GM12878 (cell line): Measurements from ENCODE around the gene NGB. TPM values are rescaled to one million over a fixed set of nuclear protein-coding genes. Genes with fewer than 3 reads are reported as not detected.

Source experiments
- ATAC-seq: fragments of 200-7000 bp; cut with Tn5 transposase; 3 replicates; pipeline ENCODE4 v1.9.1; 2020; ENCODE audit warnings: mild to moderate bottlenecking, moderate library complexity
- BruUV-seq: library from RNA; stranded (reverse); fragments of 400-500 nt; replicated peaks from 2 replicates; lab custom pipeline; 2021; lab: Mats Ljungman, UMichigan
- CTCF ChIA-PET: fragments of 300-600 bp; sonication (Branson Sonifier 250); formaldehyde crosslinking; extraction: SDS; loops from one replicate; lab custom pipeline; 2021; ENCODE audit warnings: inconsistent platforms; lab: Yijun Ruan, JAX
- POLR2A ChIA-PET: fragments of 350-600 bp; formaldehyde crosslinking; extraction: SDS; loops from one replicate; lab custom pipeline; 2021; ENCODE audit warnings: inconsistent platforms; lab: Charles Lee
- RAD21 ChIA-PET: fragments of 300-600 bp; sonication (Branson Sonifier 250); formaldehyde crosslinking; loops from one replicate; lab custom pipeline; 2023; ENCODE audit warnings: antibody characterized with exemption; ENCODE audit not compliant: unreplicated experiment; lab: Charles Lee
- SMC1A ChIA-PET: fragments of 300-600 bp; sonication (Branson Sonifier 250); formaldehyde crosslinking; loops from one replicate; lab custom pipeline; 2023; ENCODE audit not compliant: unreplicated experiment, uncharacterized antibody; lab: Charles Lee
- DNase-seq: peaks from one replicate; pipeline ENCODE4 v3.0.0-alpha.2; 2011; ENCODE audit warnings: low read depth, low spot score
- FAIRE-seq: peaks from 3 replicates; lab custom pipeline; 2011; peaks lifted over from hg19 to GRCh38; lab: Jason Lieb, UNC
- H2AFZ ChIP-seq: 2 replicates; pipeline ENCODE4 v1.6.0; 2011; ENCODE audit warnings: low read depth, low read length, control low read depth; ENCODE audit not compliant: control insufficient read depth
- H3K27ac ChIP-seq: 2 replicates; pipeline ENCODE4 v1.5.1; 2011; ENCODE audit warnings: control low read depth; ENCODE audit not compliant: control insufficient read depth, insufficient read depth
- H3K27me3 ChIP-seq, 2 experiments: replicated peaks in 1 of 2; 2 replicates each; pipeline versions ENCODE4 v1.6.0 to v1.6.1; 2011; ENCODE audit warnings: low read length in 1 of 2; ENCODE audit not compliant: control insufficient read depth in 2 of 2, insufficient read depth in 2 of 2
- H3K36me3 ChIP-seq, 2 experiments: 2 replicates each; pipeline ENCODE4 v1.5.1; 2011; ENCODE audit warnings: low read length in 1 of 2; ENCODE audit not compliant: control insufficient read depth in 2 of 2, insufficient read depth in 2 of 2
- H3K4me1 ChIP-seq: 2 replicates; pipeline ENCODE4 v1.6.1; 2011; ENCODE audit warnings: mild to moderate bottlenecking, low read length, moderate library complexity, mixed read lengths; ENCODE audit not compliant: control insufficient read depth, insufficient read depth
- H3K4me2 ChIP-seq: 2 replicates; pipeline ENCODE4 v1.6.0; 2011; ENCODE audit warnings: control low read depth; ENCODE audit not compliant: control insufficient read depth, insufficient read depth
- H3K4me3 ChIP-seq: fragments of 200-600 bp; sonication (generic); 2 replicates; pipeline ENCODE4 v1.5.1; 2016
- H3K79me2 ChIP-seq: 2 replicates; pipeline ENCODE4 v1.6.0; 2011; ENCODE audit warnings: low read length; ENCODE audit not compliant: control insufficient read depth, insufficient read depth
- H3K9ac ChIP-seq: 2 replicates; pipeline ENCODE4 v1.8.0; 2011; ENCODE audit warnings: low read length, control low read depth, mixed read lengths; ENCODE audit not compliant: control insufficient read depth, insufficient read depth
- H3K9me3 ChIP-seq: replicated peaks from 3 replicates; pipeline ENCODE4 v1.5.1; 2011; ENCODE audit warnings: mild to moderate bottlenecking, low read length; ENCODE audit not compliant: control insufficient read depth, insufficient read depth
- H4K20me1 ChIP-seq: 2 replicates; pipeline ENCODE4 v1.6.0; 2011; ENCODE audit not compliant: control insufficient read depth, insufficient read depth
- CBX5 ChIP-seq: sonication (generic); IDR thresholded peaks from 2 replicates; pipeline ENCODE4 v1.6.1; 2016; ENCODE audit warnings: low read depth, moderate library complexity, mild to moderate bottlenecking, inconsistent platforms
- CHD1 ChIP-seq: IDR thresholded peaks from 2 replicates; pipeline ENCODE4 v1.6.1; 2012; ENCODE audit warnings: low read depth, low read length, improper control_type of control experiment
- HCFC1 ChIP-seq: fragments of 150-350 bp; IDR thresholded peaks from 2 replicates; pipeline ENCODE4 v1.6.1; 2014; ENCODE audit warnings: low read length
- PML ChIP-seq: IDR thresholded peaks from 2 replicates; pipeline ENCODE4 v1.6.1; 2012; ENCODE audit warnings: low read length, inconsistent platforms
- SMC3 ChIP-seq: IDR thresholded peaks from 2 replicates; pipeline ENCODE4 v1.6.1; 2011; ENCODE audit warnings: low read length, improper control_type of control experiment, borderline replicate concordance
- SP1 ChIP-seq: IDR thresholded peaks from one replicate; pipeline ENCODE4 v1.6.1; 2011; ENCODE audit warnings: low read depth, low read length
- SRF ChIP-seq, 2 experiments: IDR thresholded peaks; 2 replicates each; pipeline ENCODE4 v1.6.1; 2011; ENCODE audit warnings: low read depth in 2 of 2, low read length in 2 of 2, mild to moderate bottlenecking in 1 of 2, moderate library complexity in 1 of 2
- TARDBP ChIP-seq: IDR thresholded peaks from 2 replicates; pipeline ENCODE4 v1.6.1; 2016; ENCODE audit warnings: borderline replicate concordance
- WGBS: methylation state at CpG from one replicate; pipeline ENCODE4 v1.1.6; 2016; ENCODE audit warnings: low lambda C conversion rate; ENCODE audit not compliant: insufficient replicate concordance, insufficient coverage; ENCODE audit errors: missing lambda C conversion rate; 5-methylcytosine and 5-hydroxymethylcytosine counted together
- in situ Hi-C: fragments of 300-500 bp; cut with MboI; formaldehyde crosslinking; loops from 9 replicates; pipeline ENCODE4 v1.14.3; 2018; ENCODE audit warnings: mixed read lengths
- intact Hi-C: fragments of 100-400 bp; cut with micrococcal nuclease; formaldehyde crosslinking; loops from one replicate; pipeline ENCODE4 v1.14.2; 2022; ENCODE audit not compliant: unreplicated experiment
- polyA plus RNA-seq, 11 experiments: library from polyadenylated mRNA; depleted of rRNA in 4 of 11; unstranded in 6 of 11; stranded (reverse) in 5 of 11; fragments of >200 nt; fragmentation: Nextera tagmentation in 4 of 11; fragmentation: Illumina TruSeq in 1 of 11; extraction: Ambion mirVana in 4 of 11; extraction: Trizol in 1 of 11; gene quantifications; 1 replicate in 1 of 11; 2 replicates in 10 of 11; pipeline versions ENCODE4 v1.2.1 to v1.2.3, GENCODE V29; 2011 to 2016; ENCODE audit warnings: inconsistent platforms in 2 of 11, missing spikeins in 2 of 11, low read depth in 1 of 11
- total RNA-seq, 4 experiments: library from RNA; depleted of rRNA in 3 of 4; stranded (reverse); fragments of >200 nt in 3 of 4; fragmentation: Illumina TruSeq in 1 of 4; extraction: Trizol in 1 of 4; gene quantifications; 2 replicates each; pipeline versions ENCODE4 v1.2.1 to v1.2.3, GENCODE V29; 2013 to 2021
- TF ChIP-seq, protein P1 (sequence below): fragments of 150-350 bp; IDR thresholded peaks from 2 replicates; pipeline ENCODE4 v1.6.1; 2014; ENCODE audit warnings: mild to moderate bottlenecking, low read depth, low read length

The NGB gene
- total and polyA plus RNA-seq, 10 of the 15 experiments (the other 5 are each of a cell fraction or from before 2014, with no cell fraction given), result 0.19 TPM; not detected in 9

DNA sequence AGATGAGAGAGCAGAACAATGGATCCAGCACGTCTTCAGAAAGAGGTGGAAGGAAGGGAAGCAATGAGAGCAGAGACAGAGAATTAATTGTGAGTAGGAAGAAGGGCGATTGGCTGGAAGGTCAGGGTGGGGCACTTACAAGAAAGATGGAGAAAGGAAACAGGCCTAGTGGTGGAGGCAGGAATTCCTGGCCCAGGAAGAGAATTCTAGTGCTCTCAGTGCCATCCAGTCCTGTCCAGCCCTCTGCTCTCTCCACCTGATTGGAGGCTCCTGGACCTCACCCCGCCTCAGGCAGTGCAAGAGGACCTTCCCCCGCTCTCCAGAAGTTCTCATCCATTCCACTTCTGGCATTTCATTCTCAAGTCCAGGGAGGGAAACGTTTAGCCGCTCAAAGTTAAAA lies 43.0 kb downstream of the NGB start:
- intact Hi-C loops, result no loop called here
- RAD21 ChIA-PET, result no interaction called here
- Histone ChIP-seq H3K27me3 (peaks cover 0 to 2% of the 10 kb centered on the region in 2 experiments; a peak in 1 of 4 replicates), H3K4me2 (no peak overlapping the region), H3K9me3 (no peaks in the 10 kb centered on the region)
- SMC1A ChIA-PET, result interaction anchor here (1.1 kb wide), 1 partner anchor 15 kb away, joined by 4 read pairs; no protein-coding TSS in a partner anchor
- no peak for DNase-seq
- TF ChIP-seq, protein P1, sequence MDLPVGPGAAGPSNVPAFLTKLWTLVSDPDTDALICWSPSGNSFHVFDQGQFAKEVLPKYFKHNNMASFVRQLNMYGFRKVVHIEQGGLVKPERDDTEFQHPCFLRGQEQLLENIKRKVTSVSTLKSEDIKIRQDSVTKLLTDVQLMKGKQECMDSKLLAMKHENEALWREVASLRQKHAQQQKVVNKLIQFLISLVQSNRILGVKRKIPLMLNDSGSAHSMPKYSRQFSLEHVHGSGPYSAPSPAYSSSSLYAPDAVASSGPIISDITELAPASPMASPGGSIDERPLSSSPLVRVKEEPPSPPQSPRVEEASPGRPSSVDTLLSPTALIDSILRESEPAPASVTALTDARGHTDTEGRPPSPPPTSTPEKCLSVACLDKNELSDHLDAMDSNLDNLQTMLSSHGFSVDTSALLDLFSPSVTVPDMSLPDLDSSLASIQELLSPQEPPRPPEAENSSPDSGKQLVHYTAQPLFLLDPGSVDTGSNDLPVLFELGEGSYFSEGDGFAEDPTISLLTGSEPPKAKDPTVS, result no peak
- no peak for TF ChIP-seq SP1
- TF ChIP-seq, all 136 proteins: peak for 0
- ChIA-PET POLR2A (no interaction called here), CTCF (no interaction called here)
- no peak overlapping the region for H3K9ac ChIP-seq
- in situ Hi-C loops, result no loop called here
- BruUV-seq, result no TSS peak
- ATAC-seq (no peak), FAIRE-seq (no peak)
- H3K79me2 ChIP-seq, result no peaks in the 10 kb centered on the region
- H3K36me3 ChIP-seq, result no peaks in the 10 kb centered on the region
- H3K4me1 ChIP-seq, result no peaks in the 10 kb centered on the region
- no peak overlapping the region for H3K4me3 ChIP-seq
- no peaks in the 10 kb centered on the region for H4K20me1 ChIP-seq
- 25% methylated on average over 6 of the region's 6 CpGs for WGBS
- no peak overlapping the region for H2AFZ ChIP-seq
- no peak overlapping the region for H3K27ac ChIP-seq

DNA sequence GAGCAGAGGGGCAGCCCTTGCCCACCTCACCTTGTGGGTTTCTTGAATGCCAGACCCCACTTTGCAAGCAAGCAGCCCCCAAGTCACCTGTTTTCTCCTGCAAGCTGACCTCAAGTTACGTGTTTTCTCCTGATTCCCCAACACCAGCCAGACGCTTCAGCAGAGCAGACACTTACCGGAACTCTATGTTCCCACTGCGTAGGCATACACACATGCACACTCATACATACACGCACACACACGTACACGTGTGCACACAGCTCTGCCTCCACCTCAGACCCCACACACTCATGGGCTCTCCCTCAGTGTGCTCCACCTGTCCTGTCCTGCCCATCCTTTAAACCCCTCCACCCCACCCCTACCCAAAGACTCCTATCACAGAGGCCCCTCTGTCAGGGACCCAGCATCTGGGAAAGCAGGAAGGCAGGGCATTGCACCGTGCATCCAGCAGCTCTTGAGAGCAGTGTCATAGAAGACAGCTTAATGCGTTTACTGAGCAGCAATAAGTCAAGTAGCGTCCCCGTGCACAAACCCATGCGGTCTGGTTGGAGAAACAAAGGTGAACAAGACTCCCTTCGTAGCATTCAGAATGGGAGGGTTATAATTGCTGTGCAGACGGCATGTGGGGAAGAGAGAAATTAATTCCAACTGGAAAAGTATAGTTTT lies 45.0 kb downstream of the NGB start:
- H4K20me1 ChIP-seq, result no peaks in the 10 kb centered on the region
- no peaks in the 10 kb centered on the region for H3K79me2 ChIP-seq
- in situ Hi-C loops (no loop called here), intact Hi-C loops (no loop called here)
- no TSS peak for BruUV-seq
- no peaks in the 10 kb centered on the region for H3K27me3 ChIP-seq
- H3K4me2 ChIP-seq, result no peak overlapping the region
- H3K9ac ChIP-seq, result no peak overlapping the region
- CTCF ChIA-PET, result interaction anchor here (1.0 to 1.1 kb wide), 2 partner anchors 76 to 326 kb away, joined by 3 read pairs; no protein-coding TSS in a partner anchor
- no peaks in the 10 kb centered on the region for H3K9me3 ChIP-seq
- no peak overlapping the region for H3K27ac ChIP-seq
- no peaks in the 10 kb centered on the region for H3K4me1 ChIP-seq
- 53% methylated on average over 14 of the region's 14 CpGs for WGBS
- RAD21 ChIA-PET, result no interaction called here
- no peak overlapping the region for H3K4me3 ChIP-seq
- H3K36me3 ChIP-seq, result no peaks in the 10 kb centered on the region
- TF ChIP-seq PML (no peak), TARDBP (no peak), HCFC1 (no peak), CHD1 (no peak), SMC3 (no peak), SRF (IDR thresholded peaks at IDR 0.05; ENCODE audit: low read depth in 2 of 2, low read length in 2 of 2) (no peak), CBX5 (no peak)
- no peak for ATAC-seq
- no peak for FAIRE-seq
- SMC1A ChIA-PET, result interaction anchor here (1.5 kb wide), 1 partner anchor 17 kb away, joined by 3 read pairs; no protein-coding TSS in a partner anchor
- POLR2A ChIA-PET, result no interaction called here
- H2AFZ ChIP-seq, result no peak overlapping the region
- no peak for DNase-seq
